SK-N-SH (cell line): Measurements from ENCODE around the gene KIF5C. TPM values are rescaled to one million over a fixed set of nuclear protein-coding genes. Genes with fewer than 3 reads are reported as not detected.

Source experiments
- CTCF ChIA-PET: fragments of 300-600, 350-600 bp; formaldehyde crosslinking; extraction: SDS; loops from one replicate; lab custom pipeline; 2021; lab: Yijun Ruan, JAX
- POLR2A ChIA-PET: fragments of 350-600 bp; sonication (Branson Sonifier 250); formaldehyde crosslinking; extraction: SDS; loops from one replicate; lab custom pipeline; 2020; ENCODE audit warnings: antibody characterized with exemption, inconsistent platforms; lab: Yijun Ruan, JAX
- DNase-seq: peaks from one replicate; pipeline ENCODE4 v3.0.0; 2012
- H2AFZ ChIP-seq: fragments of 200-600 bp; sonication (generic); 2 replicates; pipeline ENCODE4 v1.8.1; 2016; ENCODE audit warnings: antibody characterized with exemption, mild to moderate bottlenecking, low read depth
- H3F3A ChIP-seq: fragments of 200-600 bp; sonication (generic); replicated peaks from 2 replicates; pipeline ENCODE3; 2016; ENCODE audit warnings: antibody characterized with exemption, mild to moderate bottlenecking; ENCODE audit not compliant: insufficient read depth
- H3K27ac ChIP-seq, 2 experiments: fragments of 200-500 bp in 1 of 2; fragments of 200-600 bp in 1 of 2; sonication (Bioruptor generic) in 1 of 2; sonication (generic), shearing (Covaris generic) in 1 of 2; 2 replicates each; pipeline versions ENCODE4 v1.5.1 to v1.6.1; 2014 to 2016; ENCODE audit warnings: low read depth in 2 of 2, inconsistent platforms in 1 of 2, low read length in 1 of 2, mild to moderate bottlenecking in 1 of 2, mixed read lengths in 1 of 2
- H3K27me3 ChIP-seq: fragments of 200-600 bp; sonication (generic), shearing (Covaris generic); 2 replicates; pipeline ENCODE4 v1.6.1; 2016; ENCODE audit warnings: mixed run types; ENCODE audit not compliant: insufficient read depth
- H3K36me3 ChIP-seq, 2 experiments: fragments of 200-500 bp in 1 of 2; fragments of 200-600 bp in 1 of 2; sonication (Bioruptor generic) in 1 of 2; sonication (generic) in 1 of 2; replicated peaks in 1 of 2; 2 replicates each; pipeline versions ENCODE3 to v1.5.1; 2014 to 2016; ENCODE audit warnings: low read length in 1 of 2, mild to moderate bottlenecking in 1 of 2; ENCODE audit not compliant: insufficient read depth in 2 of 2, control insufficient read depth in 1 of 2
- H3K4me1 ChIP-seq, 2 experiments: fragments of 200-500 bp in 1 of 2; fragments of 200-600 bp in 1 of 2; sonication (Bioruptor generic) in 1 of 2; sonication (generic), shearing (Covaris generic) in 1 of 2; 2 replicates each; pipeline versions ENCODE4 v1.5.1 to v1.6.1; 2014 to 2016; ENCODE audit warnings: low read depth in 1 of 2, low read length in 1 of 2, mixed run types in 1 of 2; ENCODE audit not compliant: insufficient read depth in 2 of 2, control insufficient read depth in 1 of 2
- H3K4me2 ChIP-seq: fragments of 200-600 bp; sonication (generic), shearing (Covaris generic); 2 replicates; pipeline ENCODE4 v1.6.1; 2017; ENCODE audit warnings: mixed run types
- H3K4me3 ChIP-seq, 2 experiments: fragments of 200-500 bp in 1 of 2; fragments of 200-600 bp in 1 of 2; sonication (Bioruptor generic) in 1 of 2; sonication (generic), shearing (Covaris generic) in 1 of 2; 2 replicates each; pipeline versions ENCODE4 v1.5.1 to v1.8.1; 2014 to 2016; ENCODE audit warnings: low read depth in 2 of 2, inconsistent platforms in 1 of 2, low read length in 1 of 2, mild to moderate bottlenecking in 1 of 2, mixed read lengths in 1 of 2, moderate library complexity in 1 of 2
- H3K79me2 ChIP-seq: fragments of 200-600 bp; sonication (generic); 2 replicates; pipeline ENCODE4 v1.8.1; 2017; ENCODE audit warnings: mild to moderate bottlenecking; ENCODE audit not compliant: insufficient read depth
- H3K9ac ChIP-seq: fragments of 200-600 bp; sonication (generic); 2 replicates; pipeline ENCODE4 v1.6.1; 2017; ENCODE audit warnings: mixed run types
- H3K9me2 ChIP-seq: fragments of 200-600 bp; sonication (generic); 2 replicates; pipeline ENCODE4 v1.6.1; 2017; ENCODE audit warnings: mixed run types
- H3K9me3 ChIP-seq: fragments of 200-600 bp; sonication (generic); 2 replicates; pipeline ENCODE4 v1.6.1; 2017; ENCODE audit warnings: mixed run types, mild to moderate bottlenecking, moderate library complexity
- H4K20me1 ChIP-seq: fragments of 200-600 bp; sonication (generic); 2 replicates; pipeline ENCODE4 v1.6.1; 2017; ENCODE audit warnings: mild to moderate bottlenecking, mixed run types; ENCODE audit not compliant: insufficient read depth
- ELF1 ChIP-seq: IDR thresholded peaks from 2 replicates; pipeline ENCODE4 v1.4.0; 2012
- GABPA ChIP-seq: IDR thresholded peaks from 2 replicates; pipeline ENCODE4 v1.4.0; 2012; ENCODE audit warnings: low read depth, mild to moderate bottlenecking
- JUND ChIP-seq: IDR thresholded peaks from 2 replicates; pipeline ENCODE4 v1.4.0; 2012
- MEF2A ChIP-seq: IDR thresholded peaks from 2 replicates; pipeline ENCODE4 v1.4.0; 2012; ENCODE audit warnings: low read depth, borderline replicate concordance
- RAD21 ChIP-seq: IDR thresholded peaks from 2 replicates; pipeline ENCODE4 v1.6.1; 2012; ENCODE audit warnings: mild to moderate bottlenecking, low read length
- REST ChIP-seq: IDR thresholded peaks from 2 replicates; pipeline ENCODE4 v1.6.1; 2012; ENCODE audit warnings: mild to moderate bottlenecking, low read depth, low read length, moderate library complexity
- RFX5 ChIP-seq: IDR thresholded peaks from 2 replicates; pipeline ENCODE4 v1.6.1; 2012; ENCODE audit warnings: mild to moderate bottlenecking, improper control_type of control experiment, low read length
- RXRA ChIP-seq: IDR thresholded peaks from 2 replicates; pipeline ENCODE4 v1.4.0; 2012; ENCODE audit warnings: low read depth, mild to moderate bottlenecking, borderline replicate concordance
- SIN3A ChIP-seq: IDR thresholded peaks from 2 replicates; pipeline ENCODE4 v1.6.1; 2012; ENCODE audit warnings: low read depth, mild to moderate bottlenecking, low read length, moderate library complexity, borderline replicate concordance
- TAF1 ChIP-seq: IDR thresholded peaks from 2 replicates; pipeline ENCODE4 v1.6.1; 2012; ENCODE audit warnings: low read depth, mild to moderate bottlenecking, low read length, moderate library complexity, borderline replicate concordance
- TEAD4 ChIP-seq: IDR thresholded peaks from 2 replicates; pipeline ENCODE4 v1.4.0; 2012; ENCODE audit warnings: mild to moderate bottlenecking, borderline replicate concordance; ENCODE audit not compliant: insufficient read depth
- WGBS: methylation state at CpG from one replicate; pipeline ENCODE4 v1.1.6; 2017; ENCODE audit warnings: low lambda C conversion rate; 5-methylcytosine and 5-hydroxymethylcytosine counted together
- polyA plus RNA-seq, 3 experiments: library from polyadenylated mRNA; depleted of rRNA; stranded (reverse); fragments of >200 nt; gene quantifications; 2 replicates each; pipeline ENCODE4 v1.2.3, GENCODE V29; 2012
- TF ChIP-seq, protein P1 (sequence below): fragments of 200-600 bp; sonication (generic); IDR thresholded peaks from 2 replicates; pipeline ENCODE4 v1.6.1; 2017; ENCODE audit warnings: antibody characterized with exemption, mild to moderate bottlenecking, moderate library complexity
- TF ChIP-seq, protein P2 (sequence below): fragments of 150-350 bp; IDR thresholded peaks from 2 replicates; pipeline ENCODE4 v1.6.1; 2016; ENCODE audit warnings: mild to moderate bottlenecking, low read depth, low read length
- TF ChIP-seq, protein P3 (sequence below): IDR thresholded peaks from 2 replicates; pipeline ENCODE4 v1.4.0; 2012; ENCODE audit warnings: low read depth, borderline replicate concordance

Gene KIF5C
- polyA plus RNA-seq, 1 of the 3 experiments (the other 2 are of a cell fraction): 3.9 TPM

- TF ChIP-seq REST: no peak
- TF ChIP-seq RFX5: no peak
- TF ChIP-seq TEAD4: no peak
- no peak for TF ChIP-seq TAF1
Measured at GRCh38 chr2:148900350-148900837, 25.4 kb downstream of the KIF5C start (continued).

DNA sequence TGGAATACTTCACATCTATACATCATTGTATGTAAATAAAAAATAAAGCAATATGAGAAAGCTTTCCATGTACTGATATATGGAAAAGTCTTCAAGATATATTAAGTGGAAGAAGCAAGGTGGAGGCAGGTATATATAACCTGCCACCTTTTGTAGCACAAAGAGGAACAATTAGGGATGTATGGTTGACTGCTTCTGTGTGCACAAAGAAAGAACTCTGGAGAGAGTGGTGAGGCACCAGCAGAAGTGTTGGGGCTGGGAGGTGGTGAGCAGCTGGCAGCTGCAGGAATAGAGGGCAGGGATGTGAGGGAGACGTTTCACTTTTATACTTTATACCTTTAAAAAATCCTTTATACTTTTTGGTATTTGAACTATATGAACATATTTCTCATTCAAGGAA, 26.1 kb downstream of the KIF5C start:
- no peak overlapping the region for H3K27ac ChIP-seq
- H3K4me1 ChIP-seq: no peaks in the 10 kb centered on the region; a peak in 1 of 4 replicates
- CTCF ChIA-PET: interaction anchor here (1.0 kb wide), 1 partner anchor 20 kb away, joined by 3 read pairs; no protein-coding TSS in a partner anchor
- H2AFZ ChIP-seq: no peak overlapping the region
- WGBS: 46% methylated on average over 1 of the region's 1 CpG
- no peaks in the 10 kb centered on the region for H3F3A ChIP-seq
- POLR2A ChIA-PET: no interaction called here
- H3K9me2 ChIP-seq: no peaks in the 10 kb centered on the region
- no peak overlapping the region for H3K4me3 ChIP-seq
- no peaks in the 10 kb centered on the region for H3K9me3 ChIP-seq
- no peaks in the 10 kb centered on the region for H4K20me1 ChIP-seq
- no peaks in the 10 kb centered on the region for H3K27me3 ChIP-seq
- no peak overlapping the region for H3K9ac ChIP-seq
- H3K4me2 ChIP-seq: no peak overlapping the region
- DNase-seq: no peak
- TF ChIP-seq RAD21: no peak
- no peak for TF ChIP-seq SIN3A
- TF ChIP-seq MEF2A: no peak
- H3K79me2 ChIP-seq: no peaks in the 10 kb centered on the region
- H3K36me3 ChIP-seq: no peaks in the 10 kb centered on the region

DNA sequence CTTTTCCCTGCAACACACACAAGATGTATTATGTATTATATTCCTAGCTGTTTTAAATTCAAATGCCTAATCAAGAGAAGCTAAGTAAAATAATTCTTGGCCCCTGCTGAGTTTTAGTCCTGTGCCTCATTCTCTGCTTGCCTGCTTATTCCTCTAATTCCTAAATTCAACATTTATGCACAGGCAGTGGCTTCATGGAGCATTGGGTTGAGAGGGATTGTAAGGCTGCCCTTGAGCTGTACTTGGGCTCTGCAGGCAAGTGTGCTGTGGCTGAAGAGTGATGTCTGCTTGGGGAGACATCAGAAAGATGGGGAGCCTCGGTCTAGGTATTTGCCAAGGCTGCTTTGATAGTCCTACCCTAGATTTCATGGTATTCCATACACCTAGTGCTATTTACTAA, 27.8 kb downstream of the KIF5C start:
- CTCF ChIA-PET: interaction anchor here (1.6 kb wide), 1 partner anchor 12 kb away, joined by 4 read pairs; no protein-coding TSS in a partner anchor
- TF ChIP-seq JUND (no peak), RXRA (no peak), GABPA (no peak), ELF1 (no peak)
- TF ChIP-seq, protein P1, sequence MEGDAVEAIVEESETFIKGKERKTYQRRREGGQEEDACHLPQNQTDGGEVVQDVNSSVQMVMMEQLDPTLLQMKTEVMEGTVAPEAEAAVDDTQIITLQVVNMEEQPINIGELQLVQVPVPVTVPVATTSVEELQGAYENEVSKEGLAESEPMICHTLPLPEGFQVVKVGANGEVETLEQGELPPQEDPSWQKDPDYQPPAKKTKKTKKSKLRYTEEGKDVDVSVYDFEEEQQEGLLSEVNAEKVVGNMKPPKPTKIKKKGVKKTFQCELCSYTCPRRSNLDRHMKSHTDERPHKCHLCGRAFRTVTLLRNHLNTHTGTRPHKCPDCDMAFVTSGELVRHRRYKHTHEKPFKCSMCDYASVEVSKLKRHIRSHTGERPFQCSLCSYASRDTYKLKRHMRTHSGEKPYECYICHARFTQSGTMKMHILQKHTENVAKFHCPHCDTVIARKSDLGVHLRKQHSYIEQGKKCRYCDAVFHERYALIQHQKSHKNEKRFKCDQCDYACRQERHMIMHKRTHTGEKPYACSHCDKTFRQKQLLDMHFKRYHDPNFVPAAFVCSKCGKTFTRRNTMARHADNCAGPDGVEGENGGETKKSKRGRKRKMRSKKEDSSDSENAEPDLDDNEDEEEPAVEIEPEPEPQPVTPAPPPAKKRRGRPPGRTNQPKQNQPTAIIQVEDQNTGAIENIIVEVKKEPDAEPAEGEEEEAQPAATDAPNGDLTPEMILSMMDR: no peak
- TF ChIP-seq, protein P2, sequence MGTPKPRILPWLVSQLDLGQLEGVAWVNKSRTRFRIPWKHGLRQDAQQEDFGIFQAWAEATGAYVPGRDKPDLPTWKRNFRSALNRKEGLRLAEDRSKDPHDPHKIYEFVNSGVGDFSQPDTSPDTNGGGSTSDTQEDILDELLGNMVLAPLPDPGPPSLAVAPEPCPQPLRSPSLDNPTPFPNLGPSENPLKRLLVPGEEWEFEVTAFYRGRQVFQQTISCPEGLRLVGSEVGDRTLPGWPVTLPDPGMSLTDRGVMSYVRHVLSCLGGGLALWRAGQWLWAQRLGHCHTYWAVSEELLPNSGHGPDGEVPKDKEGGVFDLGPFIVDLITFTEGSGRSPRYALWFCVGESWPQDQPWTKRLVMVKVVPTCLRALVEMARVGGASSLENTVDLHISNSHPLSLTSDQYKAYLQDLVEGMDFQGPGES: no peak
- TF ChIP-seq, protein P3, sequence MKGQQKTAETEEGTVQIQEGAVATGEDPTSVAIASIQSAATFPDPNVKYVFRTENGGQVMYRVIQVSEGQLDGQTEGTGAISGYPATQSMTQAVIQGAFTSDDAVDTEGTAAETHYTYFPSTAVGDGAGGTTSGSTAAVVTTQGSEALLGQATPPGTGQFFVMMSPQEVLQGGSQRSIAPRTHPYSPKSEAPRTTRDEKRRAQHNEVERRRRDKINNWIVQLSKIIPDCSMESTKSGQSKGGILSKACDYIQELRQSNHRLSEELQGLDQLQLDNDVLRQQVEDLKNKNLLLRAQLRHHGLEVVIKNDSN: no peak

More for the DNA sequence above, 27.8 kb downstream of the KIF5C start:
- Histone ChIP-seq H3K9me3 (no peaks in the 10 kb centered on the region), H3K4me3 (no peak overlapping the region), H2AFZ (no peak overlapping the region), H3K4me2 (no peak overlapping the region), H3F3A (no peaks in the 10 kb centered on the region), H3K27me3 (no peaks in the 10 kb centered on the region), H3K9ac (no peak overlapping the region), H3K36me3 (no peaks in the 10 kb centered on the region), H3K27ac (no peak overlapping the region), H3K79me2 (no peaks in the 10 kb centered on the region), H3K4me1 (peaks cover 0 to 8% of the 10 kb centered on the region in 2 experiments; a peak in 1 of 4 replicates), H3K9me2 (no peaks in the 10 kb centered on the region), H4K20me1 (no peaks in the 10 kb centered on the region)
- WGBS: 33% methylated on average over 1 of the region's 1 CpG
- DNase-seq: no peak
- POLR2A ChIA-PET: interaction anchor here (0.6 kb wide), 1 partner anchor 11 kb away, joined by 3 read pairs; no protein-coding TSS in a partner anchor
